Breast epithelium (tissue), 3 donors: ENCODE results near the gene SYNDIG1.

Experiments used
- CTCF ChIP-seq, 3 donors: fragments of 450-650 bp; IDR thresholded peaks; one replicate each; pipeline ENCODE4 v1.5.1; 2016 to 2017; ENCODE audit warnings: antibody characterized with exemption in 3 of 3, mild to moderate bottlenecking in 3 of 3, moderate library complexity in 3 of 3
- POLR2A ChIP-seq: fragments of 450-650 bp; IDR thresholded peaks from one replicate; pipeline ENCODE4 v1.6.1; 2016; ENCODE audit warnings: antibody characterized with exemption, mild to moderate bottlenecking, moderate library complexity
- POLR2AphosphoS5 ChIP-seq, 3 donors: sonication (generic); formaldehyde crosslinking; IDR thresholded peaks; one replicate each; pipeline ENCODE4 v1.6.1; 2017; ENCODE audit warnings: antibody characterized with exemption in 3 of 3

GRCh38 chr20:24506146-24506545 is 36.7 kb downstream of the SYNDIG1 start:
- TF ChIP-seq CTCF (IDR thresholded peaks at IDR 0.05) = no peak
- TF ChIP-seq POLR2A = no peak
- TF ChIP-seq POLR2AphosphoS5 (IDR thresholded peaks at IDR 0.05) = no peak
